NCI-H82 (cell line): ENCODE data around the gene PLEKHG4B.
"Not testable (repeated sequence)": the region's sequence is repeated elsewhere in the genome, so short reads cannot be mapped to it uniquely, and the experiment has no call there.

Source experiments
- DNase-seq: peaks from one replicate; lab custom pipeline; 2025; lab: John Stamatoyannopoulos, UW

The PLEKHG4B gene

DNA sequence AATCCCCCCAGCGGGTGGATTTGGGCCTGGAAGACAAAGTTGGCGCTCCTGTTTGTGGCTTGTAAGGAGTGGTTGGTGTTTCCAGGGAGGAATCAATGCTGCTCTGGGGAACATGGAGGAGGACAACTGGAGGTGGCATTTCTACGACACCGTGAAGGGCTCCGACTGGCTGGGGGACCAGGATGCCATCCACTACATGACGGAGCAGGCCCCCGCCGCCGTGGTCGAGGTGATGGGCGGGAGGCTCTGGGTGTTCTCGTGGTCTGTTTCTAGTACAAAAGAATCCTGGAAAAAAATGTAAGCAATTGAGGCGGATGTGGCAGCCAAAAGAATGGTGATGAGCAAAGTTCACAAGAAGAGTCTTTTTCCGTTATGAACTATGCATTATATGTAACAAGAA is 133.4 kb downstream of the PLEKHG4B start:
- no peak for DNase-seq

DNA sequence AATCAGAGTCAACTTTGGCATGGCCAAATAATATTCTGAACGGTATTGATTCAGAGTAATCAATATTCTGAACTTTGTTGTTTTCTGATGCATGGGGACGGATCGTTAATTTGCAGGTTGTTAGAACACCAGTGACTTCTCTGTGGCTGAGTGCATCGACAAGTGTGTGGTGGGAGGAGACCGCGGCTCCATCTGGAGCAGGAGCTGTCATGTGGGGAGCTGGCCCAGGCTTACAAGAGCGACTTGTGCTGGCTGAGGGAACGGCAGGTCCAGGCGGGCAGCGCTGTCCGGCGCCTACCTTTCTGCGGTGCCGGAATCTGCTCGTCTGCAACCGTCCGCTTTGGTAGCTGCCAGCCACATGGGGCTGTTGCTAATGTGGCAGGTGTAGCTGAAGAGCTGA is 135.4 kb downstream of the PLEKHG4B start:
- not testable (repeated sequence) for DNase-seq

DNA sequence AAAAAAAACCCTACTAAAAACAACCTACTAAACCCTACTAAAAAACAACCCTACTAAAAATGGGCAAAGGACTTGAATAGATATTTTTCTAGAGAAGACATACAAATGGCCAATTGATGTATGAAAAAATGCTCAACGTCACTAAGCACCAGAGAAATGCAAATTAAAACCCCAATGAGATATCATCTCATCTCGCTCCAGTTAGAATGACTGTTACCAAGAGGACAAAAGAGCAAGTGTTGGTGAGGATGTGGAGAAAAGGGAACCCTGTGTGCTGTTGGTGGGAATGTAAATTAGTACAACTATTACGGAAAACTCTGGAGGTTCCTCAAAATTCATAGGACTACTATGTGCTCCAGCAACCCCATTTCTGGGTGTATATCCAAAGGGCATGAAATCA is 136.9 kb downstream of the PLEKHG4B start:
- no peak for DNase-seq

DNA sequence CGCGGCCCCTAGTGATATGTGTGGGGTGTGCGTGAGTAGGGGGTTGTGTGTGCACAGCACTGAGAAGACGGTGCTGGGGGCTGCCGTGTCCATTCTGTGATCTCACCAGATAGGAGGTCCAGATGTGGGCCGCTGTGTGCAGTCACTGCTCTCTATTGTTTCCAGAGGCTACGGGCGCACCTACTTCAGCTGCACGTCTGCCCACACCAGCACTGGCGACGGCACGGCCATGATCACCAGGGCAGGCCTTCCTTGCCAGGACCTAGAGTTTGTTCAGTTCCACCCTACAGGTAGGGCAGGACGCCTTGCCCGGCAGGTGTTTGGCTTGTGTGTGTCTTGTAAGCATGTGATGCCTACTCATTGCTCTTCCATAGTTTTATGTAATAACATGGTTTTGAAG is 138.7 kb downstream of the PLEKHG4B start:
- no peak for DNase-seq

DNA sequence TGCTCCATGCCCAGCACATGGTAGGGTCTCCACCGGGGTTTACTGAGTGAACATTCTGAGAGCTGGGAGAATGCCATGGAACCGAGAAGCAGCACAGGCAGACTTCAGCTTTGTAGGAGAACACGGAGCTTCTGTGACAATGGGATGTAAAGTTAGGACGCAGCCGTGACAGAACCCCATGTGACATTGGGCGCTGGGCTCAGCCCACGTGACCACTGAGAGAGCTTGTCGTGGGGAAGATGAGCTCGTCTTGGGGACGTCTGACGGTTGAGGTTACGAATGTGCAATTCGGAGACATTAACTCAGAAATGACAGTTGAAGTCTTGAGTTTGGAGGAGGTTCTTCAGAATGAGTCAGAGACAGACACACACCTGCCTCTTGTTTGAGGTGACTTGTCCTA is 139.7 kb downstream of the PLEKHG4B start:
- DNase-seq, result no peak

DNA sequence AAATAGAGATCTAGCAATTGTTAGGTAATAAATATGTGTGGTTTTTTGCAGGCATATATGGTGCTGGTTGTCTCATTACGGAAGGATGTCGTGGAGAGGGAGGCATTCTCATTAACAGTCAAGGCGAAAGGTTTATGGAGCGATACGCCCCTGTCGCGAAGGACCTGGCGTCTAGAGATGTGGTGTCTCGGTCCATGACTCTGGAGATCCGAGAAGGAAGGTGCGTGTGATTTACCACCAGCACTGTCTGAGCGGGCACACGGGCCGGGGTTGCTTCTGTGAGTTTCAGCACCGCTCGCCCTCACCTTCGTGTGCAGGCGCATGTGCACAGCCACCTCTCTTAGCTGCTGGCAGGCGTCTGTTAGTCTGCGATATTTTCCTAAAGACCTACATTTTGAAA is 141.5 kb downstream of the PLEKHG4B start:
- not testable (repeated sequence) for DNase-seq

DNA sequence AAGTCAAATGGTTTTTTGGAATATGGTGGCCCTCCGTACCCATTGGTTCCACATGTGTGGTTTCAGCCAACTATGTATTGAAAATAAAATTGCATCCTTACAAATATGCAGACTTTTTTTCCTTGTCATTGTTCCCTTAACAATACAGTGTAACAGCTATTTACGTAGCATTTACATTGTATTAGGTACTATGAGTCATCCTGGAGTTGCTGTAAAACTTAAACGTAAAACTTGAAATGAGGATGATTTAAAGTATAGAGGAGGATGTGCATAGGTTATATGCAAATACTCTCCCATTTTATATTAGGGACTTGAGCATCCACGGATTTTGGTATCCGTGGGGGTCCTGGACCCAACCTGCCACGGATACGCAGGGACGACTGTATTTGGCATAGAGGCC is 142.5 kb downstream of the PLEKHG4B start:
- no peak for DNase-seq

DNA sequence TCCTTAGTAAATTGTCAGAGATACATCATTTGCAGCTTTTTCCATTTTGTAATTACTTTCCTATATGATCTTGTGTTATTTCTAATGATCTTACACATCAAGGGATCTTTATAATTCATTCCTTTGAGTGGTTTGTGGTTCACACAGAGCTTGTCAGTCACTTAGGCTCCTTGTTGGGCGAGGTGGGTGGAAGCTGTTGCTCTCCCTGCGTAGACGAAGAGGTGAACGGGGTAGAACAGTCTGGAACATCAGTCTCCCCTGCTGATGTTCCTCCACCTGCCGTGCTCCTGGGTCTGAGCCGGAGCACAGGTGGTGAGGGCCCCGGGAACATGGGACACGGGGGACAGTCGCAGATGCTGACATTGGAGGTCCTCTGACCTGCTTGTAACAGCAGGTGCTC is 143.6 kb downstream of the PLEKHG4B start:
- not testable (repeated sequence) for DNase-seq

DNA sequence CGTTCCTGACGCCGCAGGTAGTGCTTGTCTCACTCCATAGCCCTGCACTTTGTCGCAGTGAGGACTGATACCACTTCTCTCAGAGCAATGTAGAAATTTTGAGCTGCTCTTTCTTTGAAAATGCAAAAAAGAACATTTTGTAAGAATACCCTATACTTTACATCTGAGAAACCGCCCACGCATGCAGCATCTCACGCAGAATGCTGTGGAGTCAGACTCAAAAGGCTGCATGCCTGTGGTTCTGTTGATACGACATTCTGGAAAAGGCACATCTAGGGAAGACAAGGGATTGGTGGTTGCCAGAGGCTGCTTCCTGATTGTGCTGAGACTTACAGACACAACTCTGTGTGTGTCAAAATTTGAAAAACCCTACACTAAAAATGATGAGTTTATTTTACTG is 146.0 kb downstream of the PLEKHG4B start:
- not testable (repeated sequence) for DNase-seq
